VCaP (cell line): ENCODE data around the gene C1orf159.

Experiments
- H3K27ac ChIP-seq: fragments of 450-650 bp; 2 replicates; pipeline ENCODE4 v1.5.1; 2017
- TF ChIP-seq, protein P1 (sequence below): fragments of 450-650 bp; conservative IDR thresholded peaks from 2 replicates; pipeline ENCODE4 v1.5.1; 2017; ENCODE audit warnings: mild to moderate bottlenecking, moderate library complexity

C1orf159 gene

DNA sequence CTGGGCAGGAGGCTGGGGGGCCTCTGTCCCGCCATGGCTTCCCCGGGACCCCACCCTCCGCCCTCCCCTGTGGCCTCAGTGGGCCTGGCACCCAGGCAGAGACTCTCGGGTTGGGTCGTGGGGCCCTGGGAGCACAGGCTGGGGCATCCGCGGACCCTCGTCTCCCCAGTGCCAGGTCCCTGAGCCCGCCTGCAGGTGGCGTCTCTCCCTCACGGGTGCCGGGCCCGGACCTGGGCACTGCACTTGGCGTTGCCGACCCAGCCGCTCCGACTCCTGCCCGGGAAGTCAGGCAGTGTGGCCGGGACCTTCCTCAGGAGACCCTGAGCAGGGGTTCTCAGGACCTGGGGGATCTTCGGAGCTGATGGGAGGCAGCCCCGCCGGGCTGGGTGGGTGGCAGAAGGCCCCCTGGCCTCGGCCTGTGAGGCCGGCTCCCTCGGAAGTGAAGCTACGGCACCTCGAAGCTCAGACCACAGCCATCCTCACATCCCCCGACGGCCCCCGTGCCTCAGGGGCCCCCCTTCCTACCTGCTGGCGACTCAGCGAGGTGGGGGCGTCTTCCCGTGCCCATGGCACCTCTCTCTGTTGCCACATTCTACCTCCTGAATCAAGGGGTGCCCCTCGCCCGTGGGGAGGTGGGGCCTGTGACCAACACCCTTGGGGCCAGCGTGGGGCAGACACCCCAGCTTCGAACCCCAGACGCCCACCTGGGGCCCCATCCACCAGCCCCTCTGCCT lies 6.4 kb upstream of the C1orf159 start:
- H3K27ac ChIP-seq = peak overlapping the region; percentile 58; the same call in 1 of the 2 replicates

GRCh38 chr1:1121611-1122077 lies 5.8 kb upstream of the C1orf159 start:
- H3K27ac ChIP-seq = peak overlapping the region; percentile 58; the same call in 1 of the 2 replicates

More for the DNA sequence above, 6.4 kb upstream of the C1orf159 start:
- TF ChIP-seq, protein P1, sequence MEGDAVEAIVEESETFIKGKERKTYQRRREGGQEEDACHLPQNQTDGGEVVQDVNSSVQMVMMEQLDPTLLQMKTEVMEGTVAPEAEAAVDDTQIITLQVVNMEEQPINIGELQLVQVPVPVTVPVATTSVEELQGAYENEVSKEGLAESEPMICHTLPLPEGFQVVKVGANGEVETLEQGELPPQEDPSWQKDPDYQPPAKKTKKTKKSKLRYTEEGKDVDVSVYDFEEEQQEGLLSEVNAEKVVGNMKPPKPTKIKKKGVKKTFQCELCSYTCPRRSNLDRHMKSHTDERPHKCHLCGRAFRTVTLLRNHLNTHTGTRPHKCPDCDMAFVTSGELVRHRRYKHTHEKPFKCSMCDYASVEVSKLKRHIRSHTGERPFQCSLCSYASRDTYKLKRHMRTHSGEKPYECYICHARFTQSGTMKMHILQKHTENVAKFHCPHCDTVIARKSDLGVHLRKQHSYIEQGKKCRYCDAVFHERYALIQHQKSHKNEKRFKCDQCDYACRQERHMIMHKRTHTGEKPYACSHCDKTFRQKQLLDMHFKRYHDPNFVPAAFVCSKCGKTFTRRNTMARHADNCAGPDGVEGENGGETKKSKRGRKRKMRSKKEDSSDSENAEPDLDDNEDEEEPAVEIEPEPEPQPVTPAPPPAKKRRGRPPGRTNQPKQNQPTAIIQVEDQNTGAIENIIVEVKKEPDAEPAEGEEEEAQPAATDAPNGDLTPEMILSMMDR = peak; percentile 98

GRCh38 chr1:1120866-1121591 lies 5.1 kb upstream of the C1orf159 start:
- no peak overlapping the region; the same call in 1 of the 2 replicates for H3K27ac ChIP-seq
- TF ChIP-seq, protein P1 = no peak

More at GRCh38 chr1:1121611-1122077, 5.8 kb upstream of the C1orf159 start:
- TF ChIP-seq, protein P1 = no peak

DNA sequence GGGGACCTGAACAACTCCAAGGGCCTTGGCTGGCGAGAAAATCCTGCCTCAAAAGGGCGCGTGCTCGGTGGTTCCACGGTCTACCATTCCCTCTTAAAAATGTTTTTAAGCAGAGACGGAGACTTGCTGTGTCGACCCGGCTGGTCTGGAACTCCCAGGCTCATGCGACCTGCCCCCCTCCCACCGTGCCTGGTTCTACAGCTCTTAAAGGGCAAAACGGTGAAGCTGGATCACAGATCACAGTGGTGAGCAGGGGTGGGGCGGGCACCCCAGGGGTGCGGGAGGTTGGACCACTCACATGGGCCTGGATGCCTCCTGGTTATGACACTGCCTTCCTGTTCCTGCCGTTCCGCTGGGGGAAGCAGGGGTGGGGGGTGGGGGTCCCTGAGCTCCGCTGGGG lies 4.2 kb upstream of the C1orf159 start:
- TF ChIP-seq, protein P1 = no peak
- no peak overlapping the region for H3K27ac ChIP-seq

- TF ChIP-seq, protein P1 = no peak
- H3K27ac ChIP-seq = no peak overlapping the region
Measured at GRCh38 chr1:1119272-1119890, 3.5 kb upstream of the C1orf159 start.

DNA sequence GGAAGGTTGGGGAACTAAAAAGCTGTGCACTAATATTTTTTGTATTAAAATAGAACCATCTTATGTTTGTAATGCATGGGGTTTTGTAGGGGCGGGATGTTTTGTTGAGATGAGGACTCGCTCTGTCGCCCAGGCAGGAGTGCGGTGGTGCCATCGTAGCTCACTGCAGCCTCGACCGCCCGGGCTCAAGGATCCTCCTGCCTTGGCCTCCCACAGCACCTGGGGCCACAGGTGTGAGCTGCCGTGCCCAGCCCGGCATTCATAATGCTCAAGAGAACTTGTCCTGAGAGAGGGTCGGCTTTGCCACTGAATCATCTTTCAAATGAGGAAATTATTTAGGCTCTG lies 3.0 kb upstream of the C1orf159 start:
- no peak overlapping the region for H3K27ac ChIP-seq
- TF ChIP-seq, protein P1 = no peak
